ENCODE measurements around the gene VSIG4. TPM values are rescaled to one million over a fixed set of nuclear protein-coding genes. Genes with fewer than 3 reads are reported as not detected.

Gene VSIG4
- total and polyA plus RNA-seq, 2 donors = 2.1 to 23.3 TPM

- DNase-seq (ENCODE audit: low read depth in 6 of 9, low spot score in 9 of 9) = no peak
- Histone ChIP-seq H3K4me3 (ENCODE audit: low read length in 2 of 2) (no peak overlapping the region), H3K36me3 (ENCODE audit: control insufficient read depth in 2 of 2, insufficient read depth in 2 of 2, low read length in 1 of 2) (no peaks in the 10 kb centered on the region), H3K4me1 (ENCODE audit: control insufficient read depth in 2 of 2, insufficient read depth in 2 of 2, low read length in 2 of 2) (peaks cover 10 to 37% of the 10 kb centered on the region in 2 donors), H3K27me3 (ENCODE audit: control insufficient read depth in 2 of 2, insufficient read depth in 1 of 2, low read length in 1 of 2) (no peaks in the 10 kb centered on the region), H3K9me3 (ENCODE audit: control insufficient read depth in 2 of 2, insufficient read depth in 1 of 2, low read length in 1 of 2) (no peaks in the 10 kb centered on the region), H3K27ac (ENCODE audit: low read depth in 1 of 2, low read length in 1 of 2) (peak overlapping the region; percentile 64 to 65)
- WGBS = 12% methylated on average over 4 of the region's 4 CpGs
These were observed 33.9 kb downstream of the VSIG4 start for GRCh38 chrX:66005830-66006449.

GRCh38 chrX:66004928-66005829 lies 34.7 kb downstream of the VSIG4 start:
- Histone ChIP-seq H3K4me3 (ENCODE audit: low read length in 2 of 2) (no peak overlapping the region), H3K9me3 (ENCODE audit: control insufficient read depth in 2 of 2, insufficient read depth in 1 of 2, low read length in 1 of 2) (no peaks in the 10 kb centered on the region), H3K27ac (ENCODE audit: low read depth in 1 of 2, low read length in 1 of 2) (peak overlapping the region; percentile 31 to 64), H3K36me3 (ENCODE audit: control insufficient read depth in 2 of 2, insufficient read depth in 2 of 2, low read length in 1 of 2) (no peaks in the 10 kb centered on the region), H3K27me3 (ENCODE audit: control insufficient read depth in 2 of 2, insufficient read depth in 1 of 2, low read length in 1 of 2) (no peaks in the 10 kb centered on the region), H3K4me1 (ENCODE audit: control insufficient read depth in 2 of 2, insufficient read depth in 2 of 2, low read length in 2 of 2) (peaks cover 10 to 39% of the 10 kb centered on the region in 2 donors)
- peak in 6 of 9 donors; percentile 25 to 73 (median 48) for DNase-seq (ENCODE audit: low read depth in 6 of 9, low spot score in 9 of 9)
- WGBS = 8% methylated on average over 1 of the region's 1 CpG

- DNase-seq (ENCODE audit: low read depth in 6 of 9, low spot score in 9 of 9) = no peak
- Histone ChIP-seq H3K9me3 (ENCODE audit: control insufficient read depth in 2 of 2, insufficient read depth in 1 of 2, low read length in 1 of 2) (no peaks in the 10 kb centered on the region), H3K4me1 (ENCODE audit: control insufficient read depth in 2 of 2, insufficient read depth in 2 of 2, low read length in 2 of 2) (peaks cover 10 to 45% of the 10 kb centered on the region in 2 donors), H3K27ac (ENCODE audit: low read depth in 1 of 2, low read length in 1 of 2) (no peak overlapping the region), H3K36me3 (ENCODE audit: control insufficient read depth in 2 of 2, insufficient read depth in 2 of 2, low read length in 1 of 2) (no peaks in the 10 kb centered on the region), H3K27me3 (ENCODE audit: control insufficient read depth in 2 of 2, insufficient read depth in 1 of 2, low read length in 1 of 2) (no peaks in the 10 kb centered on the region), H3K4me3 (ENCODE audit: low read length in 2 of 2) (no peak overlapping the region)
- 81% methylated on average over 11 of the region's 11 CpGs for WGBS
These were observed 36.8 kb downstream of the VSIG4 start for GRCh38 chrX:66002824-66003680.

- peak overlapping the region in 1 of 2 donors; percentile 56 for H3K27ac ChIP-seq (ENCODE audit: low read depth in 1 of 2, low read length in 1 of 2)
- H3K4me1 ChIP-seq (ENCODE audit: control insufficient read depth in 2 of 2, insufficient read depth in 2 of 2, low read length in 2 of 2) = peaks cover 10 to 45% of the 10 kb centered on the region in 2 donors
- no peak for DNase-seq (ENCODE audit: low read depth in 6 of 9, low spot score in 9 of 9)
These were observed 38.3 kb downstream of the VSIG4 start for GRCh38 chrX:66001596-66001995.

GRCh38 chrX:66000628-66001272 lies 39.1 kb downstream of the VSIG4 start:
- Histone ChIP-seq H3K36me3 (ENCODE audit: control insufficient read depth in 2 of 2, insufficient read depth in 2 of 2, low read length in 1 of 2) (no peaks in the 10 kb centered on the region), H3K27me3 (ENCODE audit: control insufficient read depth in 2 of 2, insufficient read depth in 1 of 2, low read length in 1 of 2) (no peaks in the 10 kb centered on the region), H3K4me3 (ENCODE audit: low read length in 2 of 2) (no peak overlapping the region), H3K27ac (ENCODE audit: low read depth in 1 of 2, low read length in 1 of 2) (peak overlapping the region in 1 of 2 donors; percentile 56), H3K9me3 (ENCODE audit: control insufficient read depth in 2 of 2, insufficient read depth in 1 of 2, low read length in 1 of 2) (no peaks in the 10 kb centered on the region), H3K4me1 (ENCODE audit: control insufficient read depth in 2 of 2, insufficient read depth in 2 of 2, low read length in 2 of 2) (peaks cover 6 to 39% of the 10 kb centered on the region in 2 donors)
- 5% methylated on average over 3 of the region's 3 CpGs for WGBS
- peak in 1 of 9 donors; percentile 53 for DNase-seq (ENCODE audit: low read depth in 6 of 9, low spot score in 9 of 9)

More at GRCh38 chrX:66001596-66001995, 38.3 kb downstream of the VSIG4 start:
- Histone ChIP-seq H3K4me3 (ENCODE audit: low read length in 2 of 2) (no peak overlapping the region), H3K36me3 (ENCODE audit: control insufficient read depth in 2 of 2, insufficient read depth in 2 of 2, low read length in 1 of 2) (no peaks in the 10 kb centered on the region), H3K9me3 (ENCODE audit: control insufficient read depth in 2 of 2, insufficient read depth in 1 of 2, low read length in 1 of 2) (no peaks in the 10 kb centered on the region), H3K27me3 (ENCODE audit: control insufficient read depth in 2 of 2, insufficient read depth in 1 of 2, low read length in 1 of 2) (no peaks in the 10 kb centered on the region)

GRCh38 chrX:66000178-66000577 lies 39.7 kb downstream of the VSIG4 start:
- Histone ChIP-seq H3K36me3 (ENCODE audit: control insufficient read depth in 2 of 2, insufficient read depth in 2 of 2, low read length in 1 of 2) (no peaks in the 10 kb centered on the region), H3K4me3 (ENCODE audit: low read length in 2 of 2) (no peak overlapping the region), H3K27ac (ENCODE audit: low read depth in 1 of 2, low read length in 1 of 2) (no peak overlapping the region), H3K9me3 (ENCODE audit: control insufficient read depth in 2 of 2, insufficient read depth in 1 of 2, low read length in 1 of 2) (no peaks in the 10 kb centered on the region), H3K27me3 (ENCODE audit: control insufficient read depth in 2 of 2, insufficient read depth in 1 of 2, low read length in 1 of 2) (no peaks in the 10 kb centered on the region), H3K4me1 (ENCODE audit: control insufficient read depth in 2 of 2, insufficient read depth in 2 of 2, low read length in 2 of 2) (peaks cover 4 to 34% of the 10 kb centered on the region in 2 donors)
- no peak for DNase-seq (ENCODE audit: low read depth in 6 of 9, low spot score in 9 of 9)
- WGBS = 4% methylated on average over 1 of the region's 1 CpG

GRCh38 chrX:65999563-66000148 lies 40.2 kb downstream of the VSIG4 start:
- H3K36me3 ChIP-seq (ENCODE audit: control insufficient read depth in 2 of 2, insufficient read depth in 2 of 2, low read length in 1 of 2) = no peaks in the 10 kb centered on the region
- 13% methylated on average over 1 of the region's 1 CpG for WGBS
- no peaks in the 10 kb centered on the region for H3K9me3 ChIP-seq (ENCODE audit: control insufficient read depth in 2 of 2, insufficient read depth in 1 of 2, low read length in 1 of 2)
- no peak for DNase-seq (ENCODE audit: low read depth in 6 of 9, low spot score in 9 of 9)
- H3K4me3 ChIP-seq (ENCODE audit: low read length in 2 of 2) = no peak overlapping the region
- no peak overlapping the region for H3K27ac ChIP-seq (ENCODE audit: low read depth in 1 of 2, low read length in 1 of 2)
- H3K4me1 ChIP-seq (ENCODE audit: control insufficient read depth in 2 of 2, insufficient read depth in 2 of 2, low read length in 2 of 2) = peaks cover 4 to 30% of the 10 kb centered on the region in 2 donors
- H3K27me3 ChIP-seq (ENCODE audit: control insufficient read depth in 2 of 2, insufficient read depth in 1 of 2, low read length in 1 of 2) = no peaks in the 10 kb centered on the region

- no peak overlapping the region for H3K27ac ChIP-seq (ENCODE audit: low read depth in 1 of 2, low read length in 1 of 2)
- H3K4me3 ChIP-seq (ENCODE audit: low read length in 2 of 2) = no peak overlapping the region
These were observed 40.8 kb downstream of the VSIG4 start for GRCh38 chrX:65999029-65999562.

More at GRCh38 chrX:65999029-65999562, 40.8 kb downstream of the VSIG4 start:
- Histone ChIP-seq H3K9me3 (ENCODE audit: control insufficient read depth in 2 of 2, insufficient read depth in 1 of 2, low read length in 1 of 2) (no peaks in the 10 kb centered on the region), H3K4me1 (ENCODE audit: control insufficient read depth in 2 of 2, insufficient read depth in 2 of 2, low read length in 2 of 2) (peaks cover 4 to 30% of the 10 kb centered on the region in 2 donors), H3K27me3 (ENCODE audit: control insufficient read depth in 2 of 2, insufficient read depth in 1 of 2, low read length in 1 of 2) (no peaks in the 10 kb centered on the region), H3K36me3 (ENCODE audit: control insufficient read depth in 2 of 2, insufficient read depth in 2 of 2, low read length in 1 of 2) (no peaks in the 10 kb centered on the region)
- WGBS = 93% methylated on average over 3 of the region's 3 CpGs
- no peak for DNase-seq (ENCODE audit: low read depth in 6 of 9, low spot score in 9 of 9)

All from thymus (tissue), 11 donors.